Esophagus squamous epithelium (tissue), 4 donors: Measurements from ENCODE around the gene ASTN2.

Experiments used
- CTCF ChIP-seq, 6 experiments: fragments of 450-650 bp in 4 of 6; fragments of 200-600 bp in 2 of 6; sonication (generic) in 2 of 6; IDR thresholded peaks; one replicate each; pipeline ENCODE4 v1.5.1; 2016 to 2019; ENCODE audit warnings: antibody characterized with exemption in 6 of 6, mild to moderate bottlenecking in 4 of 6, moderate library complexity in 4 of 6
- POLR2A ChIP-seq, 4 donors: fragments of 450-650 bp; IDR thresholded peaks; one replicate each; pipeline ENCODE4 v1.6.1; 2017; ENCODE audit warnings: antibody characterized with exemption in 4 of 4, mild to moderate bottlenecking in 4 of 4, moderate library complexity in 3 of 4

DNA sequence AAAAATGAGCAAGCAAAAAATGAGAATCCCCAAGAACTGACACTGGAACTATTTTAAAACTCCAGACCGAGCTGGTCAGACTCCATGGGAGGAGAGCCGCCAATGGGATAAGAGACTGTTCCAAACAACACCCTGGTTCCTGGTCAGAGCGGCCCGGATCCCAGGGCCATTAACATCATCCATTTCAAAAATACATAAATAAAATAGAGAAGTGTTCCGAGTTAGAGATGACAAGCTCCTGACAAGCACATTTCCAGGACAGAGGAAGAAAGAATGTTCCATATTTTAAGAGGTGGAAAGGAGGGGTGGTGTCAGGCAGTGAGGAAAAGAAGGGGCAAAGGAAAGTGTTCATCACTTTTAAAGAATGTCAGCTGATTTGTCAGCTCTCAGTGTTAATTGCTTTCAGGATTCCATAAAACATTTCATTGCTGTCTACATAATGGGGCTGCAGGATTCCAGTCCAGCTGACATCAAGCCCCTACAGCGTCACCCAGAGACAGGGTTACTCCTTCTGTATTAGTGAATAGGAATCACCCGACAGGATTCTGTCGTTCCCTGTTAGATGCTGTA, 930.3 kb downstream of the ASTN2 start:
- TF ChIP-seq CTCF (IDR thresholded peaks at IDR 0.05): no peak
- TF ChIP-seq POLR2A (IDR thresholded peaks at IDR 0.05): no peak
